HCT116 (cell line): ENCODE results near the gene SNX13. TPM values are rescaled to one million over a fixed set of nuclear protein-coding genes. Genes with fewer than 3 reads are reported as not detected.
A peak's percentile ranks its signal among the peaks of the same experiment; 100 is the strongest.

Experiments
- ATAC-seq: fragments of 200-7000 bp; cut with Tn5 transposase; 2 replicates; pipeline ENCODE4 v1.9.1; 2020; ENCODE audit warnings: mild to moderate bottlenecking, moderate library complexity
- BruUV-seq: library from RNA; stranded (reverse); fragments of 400-500 nt; replicated peaks from 2 replicates; lab custom pipeline; 2021; lab: Mats Ljungman, UMichigan
- CTCF ChIA-PET: fragments of 300-600 bp; sonication (Branson Sonifier 250); formaldehyde crosslinking; loops from one replicate; lab custom pipeline; 2021; ENCODE audit warnings: antibody characterized with exemption; lab: Charles Lee
- POLR2A ChIA-PET: fragments of 300-600, 350-600 bp; sonication (Branson Sonifier 250); formaldehyde crosslinking; loops from one replicate; lab custom pipeline; 2021; ENCODE audit warnings: antibody characterized with exemption; lab: Charles Lee
- RAD21 ChIA-PET, 2 experiments: fragments of 300-600 bp; sonication (Branson Sonifier 250); formaldehyde crosslinking; loops; one replicate each; lab custom pipeline; 2023; ENCODE audit warnings: low total read pairs in 2 of 2; ENCODE audit not compliant: uncharacterized antibody in 2 of 2, unreplicated experiment in 2 of 2, low non-redundant PET in 1 of 2; lab: Charles Lee
- DNase-seq: peaks from one replicate; pipeline ENCODE4 v3.0.0-alpha.2; 2010; ENCODE audit warnings: low read depth, low spot score
- H2AFZ ChIP-seq: fragments of 200-600 bp; shearing (Covaris generic), sonication (generic); 2 replicates; pipeline ENCODE4 v1.6.1; 2017; ENCODE audit warnings: low read depth, mixed run types, mixed read lengths, antibody characterized with exemption, low read length; ENCODE audit not compliant: poor library complexity, severe bottlenecking
- H3K27ac ChIP-seq: 2 replicates; pipeline ENCODE4 v1.5.1; 2012; ENCODE audit warnings: low read depth, low read length
- H3K27me3 ChIP-seq: fragments of 200-600 bp; sonication (generic); 2 replicates; pipeline ENCODE4 v1.6.1; 2016; ENCODE audit warnings: mixed run types, low read length, mixed read lengths; ENCODE audit not compliant: insufficient read depth
- H3K36me3 ChIP-seq, 2 experiments: fragments of 200-500 bp in 1 of 2; fragments of 200-600 bp in 1 of 2; sonication (Bioruptor generic) in 1 of 2; sonication (generic) in 1 of 2; 2 replicates each; pipeline versions ENCODE4 v1.5.1 to v1.6.1; 2014 to 2016; ENCODE audit warnings: low read length in 2 of 2, inconsistent platforms in 1 of 2, mixed read lengths in 1 of 2, mixed run types in 1 of 2; ENCODE audit not compliant: insufficient read depth in 2 of 2, control insufficient read depth in 1 of 2
- H3K4me1 ChIP-seq, 2 experiments: fragments of 200-600 bp in 1 of 2; sonication (generic) in 1 of 2; 2 replicates each; pipeline versions ENCODE4 v1.5.1 to v1.6.1; 2012 to 2017; ENCODE audit warnings: low read length in 2 of 2, inconsistent platforms in 1 of 2, mild to moderate bottlenecking in 1 of 2, mixed read lengths in 1 of 2, mixed run types in 1 of 2, moderate library complexity in 1 of 2; ENCODE audit not compliant: insufficient read depth in 2 of 2, control insufficient read depth in 1 of 2
- H3K4me2 ChIP-seq: fragments of 200-600 bp; sonication (generic); 2 replicates; pipeline ENCODE4 v1.6.1; 2017; ENCODE audit warnings: mixed run types, low read length, mixed read lengths
- H3K4me3 ChIP-seq, 2 experiments: fragments of 200-600 bp in 1 of 2; sonication (generic) in 1 of 2; replicated peaks in 1 of 2; 2 replicates each; pipeline ENCODE4 v1.5.1; 2011 to 2016; ENCODE audit warnings: low read length in 2 of 2, control low read depth in 1 of 2, low read depth in 1 of 2, mild to moderate bottlenecking in 1 of 2, mixed read lengths in 1 of 2, mixed run types in 1 of 2
- H3K79me2 ChIP-seq: fragments of 200-600 bp; sonication (generic); 2 replicates; pipeline ENCODE4 v1.6.1; 2017; ENCODE audit warnings: mild to moderate bottlenecking, mixed run types, low read length, moderate library complexity, mixed read lengths; ENCODE audit not compliant: insufficient read depth
- H3K9ac ChIP-seq: fragments of 200-600 bp; sonication (generic); 2 replicates; pipeline ENCODE4 v1.6.1; 2016; ENCODE audit warnings: low read length, mixed read lengths
- H3K9me2 ChIP-seq: fragments of 200-600 bp; sonication (generic), shearing (Covaris generic); 2 replicates; pipeline ENCODE4 v1.6.1; 2017; ENCODE audit warnings: mixed run types, mild to moderate bottlenecking, moderate library complexity; ENCODE audit not compliant: insufficient read depth
- H3K9me3 ChIP-seq, 2 experiments: fragments of 200-500 bp in 1 of 2; fragments of 200-600 bp in 1 of 2; sonication (Bioruptor generic) in 1 of 2; sonication (generic) in 1 of 2; 2 replicates each; pipeline ENCODE4 v1.6.1; 2014 to 2017; ENCODE audit warnings: low read length in 2 of 2, mixed read lengths in 2 of 2, inconsistent platforms in 1 of 2, low read depth in 1 of 2, mild to moderate bottlenecking in 1 of 2, mixed run types in 1 of 2, moderate library complexity in 1 of 2; ENCODE audit not compliant: control insufficient read depth in 1 of 2, insufficient read depth in 1 of 2
- H4K20me1 ChIP-seq: fragments of 200-600 bp; sonication (generic), shearing (Covaris generic); 2 replicates; pipeline ENCODE4 v1.6.1; 2017; ENCODE audit warnings: mixed run types, mild to moderate bottlenecking, moderate library complexity; ENCODE audit not compliant: insufficient read depth
- CBX3 ChIP-seq: IDR thresholded peaks from 2 replicates; pipeline ENCODE4 v1.6.1; 2012; ENCODE audit warnings: low read depth
- EGR1 ChIP-seq: IDR thresholded peaks from 2 replicates; pipeline ENCODE4 v1.6.1; 2012; ENCODE audit warnings: low read depth
- ELF1 ChIP-seq: IDR thresholded peaks from 2 replicates; pipeline ENCODE4 v1.6.1; 2012; ENCODE audit warnings: low read depth, borderline replicate concordance
- EZH2phosphoT487 ChIP-seq: fragments of 200-600 bp; IDR thresholded peaks from 2 replicates; pipeline ENCODE4 v1.6.1; 2018; ENCODE audit warnings: antibody characterized with exemption, borderline replicate concordance
- FOSL1 ChIP-seq: IDR thresholded peaks from 2 replicates; pipeline ENCODE4 v1.6.1; 2012; ENCODE audit warnings: low read depth
- JUND ChIP-seq: IDR thresholded peaks from 2 replicates; pipeline ENCODE4 v1.6.1; 2012
- MAX ChIP-seq: IDR thresholded peaks from 2 replicates; pipeline ENCODE4 v1.6.1; 2012
- POLR2A ChIP-seq: IDR thresholded peaks from 2 replicates; pipeline ENCODE4 v1.7.0; 2011; ENCODE audit warnings: borderline replicate concordance; ENCODE audit not compliant: insufficient read depth, insufficient read length; ENCODE audit errors: extremely low read depth
- POLR2AphosphoS5 ChIP-seq: IDR thresholded peaks from 2 replicates; pipeline ENCODE4 v1.6.1; 2011; ENCODE audit warnings: mild to moderate bottlenecking, low read depth, low read length, moderate library complexity
- RAD21 ChIP-seq: IDR thresholded peaks from 2 replicates; pipeline ENCODE4 v1.6.1; 2012; ENCODE audit warnings: low read depth, mild to moderate bottlenecking
- REST ChIP-seq: IDR thresholded peaks from 2 replicates; pipeline ENCODE4 v1.6.1; 2012; ENCODE audit warnings: low read depth
- SIN3A ChIP-seq: IDR thresholded peaks from 2 replicates; pipeline ENCODE4 v1.6.1; 2012; ENCODE audit warnings: low read depth
- SP1 ChIP-seq: IDR thresholded peaks from 2 replicates; pipeline ENCODE4 v1.6.1; 2012; ENCODE audit warnings: low read depth
- ZBTB33 ChIP-seq: IDR thresholded peaks from 2 replicates; pipeline ENCODE4 v1.6.1; 2011; ENCODE audit warnings: mild to moderate bottlenecking, low read length, moderate library complexity; ENCODE audit not compliant: insufficient replicate concordance; ENCODE audit errors: extremely low read depth
- ZNF274 ChIP-seq: fragments of 200-500 bp; sonication (Bioruptor generic); IDR thresholded peaks from 2 replicates; pipeline ENCODE4 v1.6.1; 2014; ENCODE audit warnings: mild to moderate bottlenecking, low read depth, low read length, inconsistent platforms
- intact Hi-C: fragments of 100-400 bp; cut with micrococcal nuclease; formaldehyde crosslinking; loops from 2 replicates; pipeline ENCODE4 v1.10.0; 2022
- total RNA-seq: library from RNA; stranded (reverse); gene quantifications from one replicate; pipeline ENCODE4 v1.2.1, GENCODE V29; 2021; ENCODE audit not compliant: unreplicated experiment

Gene SNX13
- total RNA-seq, 1 experiment from 2014 or later, result 33.4 TPM

- DNase-seq (no peak), ATAC-seq (no peak)
- Histone ChIP-seq H4K20me1 (no peaks in the 10 kb centered on the region), H3K27me3 (no peaks in the 10 kb centered on the region), H3K4me1 (peaks cover 8 to 21% of the 10 kb centered on the region in 2 experiments; a peak in 3 of 4 replicates), H3K9me2 (no peaks in the 10 kb centered on the region), H3K9ac (peak overlapping the region; percentile 87), H3K27ac (peak overlapping the region; percentile 74; the same call in 1 of the 2 replicates), H3K79me2 (peaks cover 59% of the 10 kb centered on the region), H3K4me3 (peak overlapping the region; percentile 90 to 93), H3K4me2 (peak overlapping the region; percentile 95), H3K36me3 (no peaks in the 10 kb centered on the region), H2AFZ (no peak overlapping the region), H3K9me3 (no peaks in the 10 kb centered on the region)
- POLR2A ChIA-PET, result interaction anchor here (0.6 kb wide), 1 partner anchor 11 kb away, joined by 4 read pairs; no protein-coding TSS in a partner anchor
- TSS peak; percentile 50 for BruUV-seq
- RAD21 ChIA-PET, result no interaction called here
- no peak for TF ChIP-seq ELF1
- no peak for TF ChIP-seq POLR2A
- TF ChIP-seq FOSL1, result no peak
- no peak for TF ChIP-seq EZH2phosphoT487
- no peak for TF ChIP-seq RAD21
- TF ChIP-seq EGR1, result no peak
- TF ChIP-seq REST, result no peak
- TF ChIP-seq ZNF274, result no peak
- TF ChIP-seq POLR2AphosphoS5, result no peak
- no peak for TF ChIP-seq SIN3A
- no peak for TF ChIP-seq ZBTB33
- TF ChIP-seq JUND, result no peak
- no peak for TF ChIP-seq CBX3
- no peak for TF ChIP-seq SP1
- no peak for TF ChIP-seq MAX
- CTCF ChIA-PET, result no interaction called here
- intact Hi-C loops, result no loop called here
These were observed 1.1 kb downstream of the SNX13 start for GRCh38 chr7:17939211-17939605.
